ENCODE results near the gene MORN1. TPM values are rescaled to one million over a fixed set of nuclear protein-coding genes. Genes with fewer than 3 reads are reported as not detected.

Gene MORN1
- total RNA-seq, 1 experiment from 2014 or later, result 12.7 TPM

DNA sequence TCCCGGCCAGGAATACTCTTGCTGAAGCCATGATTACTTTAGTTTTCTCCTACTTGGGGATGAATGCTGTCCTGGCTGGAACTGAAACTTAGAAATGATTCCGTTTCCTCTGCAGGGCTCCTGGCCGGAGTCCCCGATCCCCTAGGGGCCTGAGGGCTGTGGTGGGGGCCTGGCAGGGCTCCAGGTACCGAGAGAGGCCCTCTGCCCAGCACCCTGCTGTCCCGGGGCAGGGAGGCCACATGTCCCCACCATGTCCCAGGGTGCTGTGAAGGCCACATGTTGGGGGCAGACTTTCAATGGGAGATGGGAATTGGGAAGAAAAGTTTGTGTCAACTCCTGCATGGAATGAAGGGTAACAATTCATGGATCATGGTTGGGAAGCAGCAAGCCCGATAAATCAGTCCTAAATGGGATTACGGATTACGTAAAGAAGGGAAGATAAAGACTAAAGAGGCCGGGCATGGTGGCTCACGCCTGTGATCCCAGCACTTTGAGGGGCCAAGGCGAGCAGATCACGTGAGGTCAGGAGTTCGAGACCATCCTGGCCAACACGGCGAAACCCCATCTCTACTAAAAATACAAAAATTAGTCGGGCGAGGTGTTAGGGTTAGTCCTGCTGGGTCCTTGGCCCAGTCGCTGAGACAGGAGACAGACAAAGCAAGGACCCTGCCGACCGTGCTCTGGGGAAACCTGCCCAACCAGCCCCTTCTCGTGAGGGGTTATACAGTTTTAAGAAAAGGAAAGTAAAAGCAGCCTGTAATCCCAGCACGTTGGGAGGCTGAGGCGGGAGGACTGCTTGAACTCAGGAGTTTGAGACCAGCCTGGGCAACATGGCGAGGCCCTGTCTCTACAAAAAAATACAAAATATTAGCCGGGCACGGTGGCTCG is 37.6 kb downstream of the MORN1 start:
- no peaks in the 10 kb centered on the region for H3K36me3 ChIP-seq (replicated peaks; ENCODE audit: control insufficient read depth, insufficient read depth, low read length)
- no peak overlapping the region for H3K4me3 ChIP-seq (ENCODE audit: insufficient read depth, low read depth, low read length)

GRCh38 chr1:2352897-2353550 is 38.3 kb downstream of the MORN1 start:
- H3K36me3 ChIP-seq (replicated peaks; ENCODE audit: control insufficient read depth, insufficient read depth, low read length), result no peaks in the 10 kb centered on the region
- no peaks in the 10 kb centered on the region for H3K27me3 ChIP-seq (ENCODE audit: control insufficient read depth, insufficient read depth, low read length)
- H3K4me3 ChIP-seq (ENCODE audit: insufficient read depth, low read depth, low read length), result no peak overlapping the region
- no peak for DNase-seq

More for the DNA sequence above, 37.6 kb downstream of the MORN1 start:
- DNase-seq, result no peak
- H3K27me3 ChIP-seq (ENCODE audit: control insufficient read depth, insufficient read depth, low read length), result no peaks in the 10 kb centered on the region

GRCh38 chr1:2352341-2352896 is 38.9 kb downstream of the MORN1 start:
- Histone ChIP-seq H3K27me3 (ENCODE audit: control insufficient read depth, insufficient read depth, low read length) (no peaks in the 10 kb centered on the region), H3K36me3 (replicated peaks; ENCODE audit: control insufficient read depth, insufficient read depth, low read length) (no peaks in the 10 kb centered on the region), H3K4me3 (ENCODE audit: insufficient read depth, low read depth, low read length) (no peak overlapping the region)
- no peak for DNase-seq

DNA sequence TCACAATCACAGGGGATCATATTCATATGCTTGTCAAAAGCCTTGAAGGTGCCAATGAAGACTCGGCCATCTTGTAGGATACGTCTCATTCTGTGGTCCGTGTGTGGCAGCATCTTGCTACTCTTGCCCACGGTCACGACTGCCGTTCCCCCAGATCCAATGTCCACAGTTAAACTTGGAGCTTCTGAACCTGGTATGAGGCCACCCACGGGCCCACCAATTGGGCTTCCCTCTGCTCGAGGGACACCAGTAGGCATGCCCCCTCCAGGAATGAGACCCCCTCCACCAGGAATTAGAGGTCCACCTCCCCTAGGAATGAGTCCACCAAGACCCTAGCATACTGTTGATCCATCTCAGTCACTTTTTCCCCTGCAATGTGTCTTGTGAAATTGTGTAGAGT is 39.6 kb downstream of the MORN1 start:
- Histone ChIP-seq H3K4me3 (ENCODE audit: insufficient read depth, low read depth, low read length) (no peak overlapping the region), H3K27me3 (ENCODE audit: control insufficient read depth, insufficient read depth, low read length) (no peaks in the 10 kb centered on the region), H3K36me3 (replicated peaks; ENCODE audit: control insufficient read depth, insufficient read depth, low read length) (no peaks in the 10 kb centered on the region)
- DNase-seq, result no peak

- Histone ChIP-seq H3K36me3 (replicated peaks; ENCODE audit: control insufficient read depth, insufficient read depth, low read length) (no peaks in the 10 kb centered on the region), H3K4me3 (ENCODE audit: insufficient read depth, low read depth, low read length) (no peak overlapping the region), H3K27me3 (ENCODE audit: control insufficient read depth, insufficient read depth, low read length) (no peaks in the 10 kb centered on the region)
- DNase-seq, result no peak
Observed at GRCh38 chr1:2350911-2351655, 40.3 kb downstream of the MORN1 start.

DNA sequence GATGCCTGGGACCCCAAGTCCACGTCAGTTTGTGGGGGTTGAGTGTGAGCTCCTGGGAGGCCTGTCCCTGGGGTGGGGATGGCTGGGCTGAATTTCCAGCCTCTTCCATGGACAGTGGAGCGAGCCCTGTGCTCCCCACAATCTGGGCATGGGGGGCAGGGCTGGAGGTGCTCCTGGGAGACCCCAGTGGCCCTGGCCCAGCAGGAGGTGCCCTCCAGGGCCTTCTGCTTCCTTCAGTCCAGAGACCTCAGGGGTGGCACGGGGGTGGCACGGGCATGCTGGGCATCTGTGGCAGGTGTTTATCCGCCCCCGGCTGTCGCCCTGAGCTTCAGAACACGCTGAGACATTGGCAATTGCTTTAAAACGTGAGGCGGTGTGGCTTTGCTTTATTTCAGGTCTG is 40.9 kb downstream of the MORN1 start:
- no peak for DNase-seq
- Histone ChIP-seq H3K4me3 (ENCODE audit: insufficient read depth, low read depth, low read length) (no peak overlapping the region), H3K36me3 (replicated peaks; ENCODE audit: control insufficient read depth, insufficient read depth, low read length) (no peaks in the 10 kb centered on the region), H3K27me3 (ENCODE audit: control insufficient read depth, insufficient read depth, low read length) (no peaks in the 10 kb centered on the region)

DNA sequence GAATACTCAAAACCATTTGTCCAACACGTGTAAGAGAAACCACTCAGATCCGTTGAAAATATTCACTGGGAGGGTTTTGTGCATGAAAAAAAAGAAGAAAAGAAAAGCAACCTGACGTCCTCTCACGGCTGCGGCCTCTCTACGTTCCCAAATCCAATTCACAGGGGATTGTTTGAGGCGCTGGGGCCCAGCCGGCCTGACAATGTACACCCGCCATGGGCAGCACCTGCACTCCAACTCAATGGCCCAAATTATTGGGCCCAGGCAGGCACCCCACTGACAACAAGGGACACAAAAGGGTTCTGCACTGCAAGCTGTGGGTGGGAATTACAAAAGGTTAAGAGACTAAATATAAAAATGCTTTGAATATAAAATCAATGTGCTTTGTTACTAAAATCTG is 41.5 kb downstream of the MORN1 start:
- Histone ChIP-seq H3K4me3 (ENCODE audit: insufficient read depth, low read depth, low read length) (no peak overlapping the region), H3K27me3 (ENCODE audit: control insufficient read depth, insufficient read depth, low read length) (no peaks in the 10 kb centered on the region), H3K36me3 (replicated peaks; ENCODE audit: control insufficient read depth, insufficient read depth, low read length) (no peaks in the 10 kb centered on the region)
- no peak for DNase-seq

GRCh38 chr1:2348346-2349325 is 42.7 kb downstream of the MORN1 start:
- Histone ChIP-seq H3K4me3 (ENCODE audit: insufficient read depth, low read depth, low read length) (no peak overlapping the region), H3K36me3 (replicated peaks; ENCODE audit: control insufficient read depth, insufficient read depth, low read length) (no peaks in the 10 kb centered on the region), H3K27me3 (ENCODE audit: control insufficient read depth, insufficient read depth, low read length) (no peaks in the 10 kb centered on the region)
- DNase-seq, result no peak

DNA sequence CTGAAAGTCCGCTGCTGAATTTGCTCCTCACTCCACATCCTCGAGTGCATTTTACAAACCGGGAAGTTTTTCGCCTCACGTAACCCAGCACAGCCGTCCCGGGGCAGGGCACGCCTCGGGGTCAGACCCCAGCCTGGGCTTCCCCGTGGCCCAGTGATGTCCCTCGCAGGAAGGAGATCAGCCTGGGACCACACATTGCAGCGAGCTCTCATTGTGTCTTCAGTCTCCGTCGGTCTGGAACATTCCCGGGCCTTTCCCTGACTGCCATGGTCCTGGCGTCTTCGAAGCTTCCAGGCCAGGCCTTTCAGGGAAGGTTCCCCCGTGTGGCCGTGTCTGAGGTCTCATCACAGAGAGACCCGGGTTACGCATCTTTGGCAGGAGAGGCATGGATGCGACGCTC is 43.5 kb downstream of the MORN1 start:
- Histone ChIP-seq H3K36me3 (replicated peaks; ENCODE audit: control insufficient read depth, insufficient read depth, low read length) (no peaks in the 10 kb centered on the region), H3K4me3 (ENCODE audit: insufficient read depth, low read depth, low read length) (no peak overlapping the region), H3K27me3 (ENCODE audit: control insufficient read depth, insufficient read depth, low read length) (no peaks in the 10 kb centered on the region)
- no peak for DNase-seq

- Histone ChIP-seq H3K4me3 (ENCODE audit: insufficient read depth, low read depth, low read length) (no peak overlapping the region), H3K27me3 (ENCODE audit: control insufficient read depth, insufficient read depth, low read length) (no peaks in the 10 kb centered on the region), H3K36me3 (replicated peaks; ENCODE audit: control insufficient read depth, insufficient read depth, low read length) (no peaks in the 10 kb centered on the region)
- DNase-seq, result no peak
Observed at GRCh38 chr1:2347409-2347785, 44.0 kb downstream of the MORN1 start.

GRCh38 chr1:2346691-2347408 is 44.5 kb downstream of the MORN1 start:
- no peaks in the 10 kb centered on the region for H3K27me3 ChIP-seq (ENCODE audit: control insufficient read depth, insufficient read depth, low read length)
- H3K4me3 ChIP-seq (ENCODE audit: insufficient read depth, low read depth, low read length), result no peak overlapping the region
- H3K36me3 ChIP-seq (replicated peaks; ENCODE audit: control insufficient read depth, insufficient read depth, low read length), result no peaks in the 10 kb centered on the region
- DNase-seq, result no peak

DNA sequence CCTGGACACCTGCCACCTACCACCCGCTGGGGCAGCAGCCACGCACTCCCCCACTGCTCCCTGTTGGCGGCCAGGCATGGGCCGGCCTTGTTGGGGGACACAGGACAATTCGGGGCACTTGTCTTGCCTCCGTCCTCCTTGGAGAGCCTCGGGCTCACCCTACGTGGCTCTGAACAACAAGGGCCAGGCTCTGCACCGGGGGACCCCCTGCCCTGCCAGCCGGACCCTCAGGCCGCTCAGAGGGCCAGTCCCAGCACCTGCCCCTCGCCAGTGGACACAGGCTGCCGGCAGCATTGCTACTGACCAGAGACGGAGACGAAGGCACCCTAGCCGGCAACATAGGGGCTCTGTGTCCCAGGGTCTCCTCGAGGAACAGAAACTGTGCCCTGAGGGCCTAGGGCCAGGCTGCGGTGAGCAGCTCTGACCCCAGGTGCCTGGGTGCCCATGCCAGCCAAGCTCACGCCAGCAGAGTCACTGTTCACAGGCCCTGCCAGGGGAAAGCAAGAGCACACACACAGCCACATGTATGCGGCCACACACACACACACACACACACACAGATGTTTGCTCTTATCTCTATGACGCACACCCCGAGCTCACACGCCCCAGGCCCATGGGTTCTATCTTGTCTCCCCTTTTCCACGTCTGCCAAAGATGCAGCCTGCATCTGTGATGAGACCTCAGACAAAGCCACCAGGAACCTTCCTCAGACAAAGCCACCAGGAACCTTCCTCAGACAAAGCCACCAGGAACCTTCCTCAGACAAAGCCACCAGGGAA is 45.9 kb downstream of the MORN1 start:
- no peaks in the 10 kb centered on the region for H3K27me3 ChIP-seq (ENCODE audit: control insufficient read depth, insufficient read depth, low read length)
- H3K36me3 ChIP-seq (replicated peaks; ENCODE audit: control insufficient read depth, insufficient read depth, low read length), result no peaks in the 10 kb centered on the region
- no peak for DNase-seq
- H3K4me3 ChIP-seq (ENCODE audit: insufficient read depth, low read depth, low read length), result no peak overlapping the region
